Vagina (tissue), 2 donors: ENCODE results near the gene NIFK. TPM values are rescaled to one million over a fixed set of nuclear protein-coding genes. Genes with fewer than 3 reads are reported as not detected.
A peak's percentile ranks its signal among the peaks of the same experiment; 100 is the strongest.

Source experiments
- DNase-seq, 2 donors: peaks; one replicate each; pipeline ENCODE4 v3.0.0-alpha.2; 2017; ENCODE audit errors: extremely low spot score in 2 of 2
- H3K27ac ChIP-seq: fragments of 200-600 bp; sonication (generic); one replicate; pipeline ENCODE4 v1.5.1; 2019
- H3K27me3 ChIP-seq: fragments of 200-600 bp; sonication (generic); one replicate; pipeline ENCODE4 v1.5.1; 2019
- H3K36me3 ChIP-seq, 2 donors: fragments of 200-600 bp; sonication (generic); one replicate each; pipeline ENCODE4 v1.5.1; 2017 to 2019
- H3K4me1 ChIP-seq: fragments of 200-600 bp; sonication (generic); one replicate; pipeline ENCODE4 v1.5.1; 2019
- H3K4me3 ChIP-seq, 2 donors: fragments of 200-600 bp; sonication (generic); 1 replicate in 1 of 2; 2 replicates in 1 of 2; pipeline ENCODE4 v1.5.1; 2016 to 2019
- H3K9me3 ChIP-seq: fragments of 200-600 bp; sonication (generic); one replicate; pipeline ENCODE4 v1.5.1; 2019
- POLR2A ChIP-seq, 2 donors: fragments of 450-650 bp; IDR thresholded peaks; one replicate each; pipeline ENCODE4 v1.6.1; 2017; ENCODE audit warnings: antibody characterized with exemption in 2 of 2, mild to moderate bottlenecking in 2 of 2, moderate library complexity in 2 of 2
- POLR2AphosphoS5 ChIP-seq, 2 donors: sonication (generic); formaldehyde crosslinking; IDR thresholded peaks; one replicate each; pipeline ENCODE4 v1.9.0; 2017; ENCODE audit warnings: antibody characterized with exemption in 2 of 2, mild to moderate bottlenecking in 2 of 2, low read depth in 1 of 2; ENCODE audit not compliant: insufficient read depth in 1 of 2
- intact Hi-C: fragments of 100-400 bp; cut with DNase I; formaldehyde crosslinking; loops from one replicate; pipeline ENCODE4 v1.15.1; 2023
- total RNA-seq: library from RNA; depleted of rRNA; stranded (reverse); fragments of >200 nt; gene quantifications from one replicate; pipeline ENCODE4 v1.2.3, GENCODE V29; 2016
- TF ChIP-seq, protein P1 (sequence below), 3 experiments: fragments of 450-650 bp in 2 of 3; fragments of 200-600 bp in 1 of 3; sonication (generic) in 1 of 3; IDR thresholded peaks; one replicate each; pipeline ENCODE4 v1.5.1; 2017 to 2019; ENCODE audit warnings: antibody characterized with exemption in 3 of 3, mild to moderate bottlenecking in 2 of 3, moderate library complexity in 2 of 3

NIFK gene
- total RNA-seq = 33.1 TPM

DNA sequence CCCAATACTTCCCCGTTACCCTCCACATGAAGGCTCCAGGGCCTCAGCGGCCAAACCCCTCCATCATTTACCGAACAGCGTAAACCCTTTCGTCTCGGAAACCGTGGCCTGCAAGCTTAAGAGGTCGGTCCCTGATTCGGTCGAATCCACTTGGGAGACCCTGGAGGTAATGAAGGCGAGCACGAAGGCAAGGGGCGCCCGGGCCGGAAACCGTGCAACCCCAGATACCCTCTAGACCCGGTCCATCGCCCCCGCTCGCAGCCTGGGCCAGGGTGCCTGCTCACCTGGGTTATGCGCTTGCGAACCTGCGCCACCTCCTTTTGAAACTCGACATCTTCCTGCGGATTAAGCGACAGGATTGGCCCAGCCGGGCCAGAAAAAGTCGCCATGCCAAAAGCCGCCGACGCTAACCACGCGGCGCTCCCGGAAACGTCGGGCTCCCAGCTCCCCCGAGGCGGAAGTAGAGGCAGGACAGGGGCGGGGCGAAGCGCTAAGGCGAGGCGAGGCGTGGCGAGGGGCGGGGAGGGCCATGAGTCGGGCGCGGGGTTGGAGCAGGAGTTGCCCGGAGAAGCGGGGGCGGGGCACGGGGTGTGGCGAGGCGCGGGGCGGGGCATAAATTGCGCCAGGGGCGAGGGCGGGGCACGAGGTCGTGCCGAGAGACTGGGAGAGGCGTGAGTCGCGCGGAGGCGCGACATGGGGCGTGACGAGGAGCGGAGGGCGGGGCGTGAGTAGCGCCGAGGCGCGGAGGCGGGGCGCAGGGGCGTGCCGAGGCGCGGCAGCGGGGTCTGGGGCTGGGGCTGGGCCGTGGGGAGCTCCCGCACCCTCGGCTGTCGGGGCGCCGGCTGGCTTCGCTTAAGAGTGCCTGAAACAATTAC is at the start of gene NIFK:
Gene NIFK (minus strand): TSS at position 414 of the 875 bp plus-strand sequence. CDS start 25 bp downstream, at position 389.
- peak; percentile 99 for DNase-seq
- intact Hi-C loops = loop anchor here (2.0 kb wide), 1 partner anchor 20 kb away; no protein-coding TSS in a partner anchor
- TF ChIP-seq POLR2A (IDR thresholded peaks at IDR 0.05) = peak in 1 of 2 donors; percentile 19
- TF ChIP-seq, protein P1, sequence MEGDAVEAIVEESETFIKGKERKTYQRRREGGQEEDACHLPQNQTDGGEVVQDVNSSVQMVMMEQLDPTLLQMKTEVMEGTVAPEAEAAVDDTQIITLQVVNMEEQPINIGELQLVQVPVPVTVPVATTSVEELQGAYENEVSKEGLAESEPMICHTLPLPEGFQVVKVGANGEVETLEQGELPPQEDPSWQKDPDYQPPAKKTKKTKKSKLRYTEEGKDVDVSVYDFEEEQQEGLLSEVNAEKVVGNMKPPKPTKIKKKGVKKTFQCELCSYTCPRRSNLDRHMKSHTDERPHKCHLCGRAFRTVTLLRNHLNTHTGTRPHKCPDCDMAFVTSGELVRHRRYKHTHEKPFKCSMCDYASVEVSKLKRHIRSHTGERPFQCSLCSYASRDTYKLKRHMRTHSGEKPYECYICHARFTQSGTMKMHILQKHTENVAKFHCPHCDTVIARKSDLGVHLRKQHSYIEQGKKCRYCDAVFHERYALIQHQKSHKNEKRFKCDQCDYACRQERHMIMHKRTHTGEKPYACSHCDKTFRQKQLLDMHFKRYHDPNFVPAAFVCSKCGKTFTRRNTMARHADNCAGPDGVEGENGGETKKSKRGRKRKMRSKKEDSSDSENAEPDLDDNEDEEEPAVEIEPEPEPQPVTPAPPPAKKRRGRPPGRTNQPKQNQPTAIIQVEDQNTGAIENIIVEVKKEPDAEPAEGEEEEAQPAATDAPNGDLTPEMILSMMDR (IDR thresholded peaks at IDR 0.05) = no peak
- peak; percentile 45 to 86 for TF ChIP-seq POLR2AphosphoS5 (IDR thresholded peaks at IDR 0.05; ENCODE audit: insufficient read depth in 1 of 2, low read depth in 1 of 2)
- Histone ChIP-seq H3K27ac (peak within 1 kb of the TSS; percentile 71), H3K9me3 (no peaks in the 10 kb centered on the region), H3K4me1 (peaks cover 24% of the 10 kb centered on the region), H3K36me3 (peaks cover 0 to 23% of the 10 kb centered on the region in 2 donors), H3K27me3 (no peaks in the 10 kb centered on the region), H3K4me3 (peak within 1 kb of the TSS; percentile 91 to 95)

- intact Hi-C loops = no loop called here
- no peak for TF ChIP-seq POLR2A (IDR thresholded peaks at IDR 0.05)
- TF ChIP-seq, protein P1 (IDR thresholded peaks at IDR 0.05) = no peak
- no peak for TF ChIP-seq POLR2AphosphoS5 (IDR thresholded peaks at IDR 0.05; ENCODE audit: insufficient read depth in 1 of 2, low read depth in 1 of 2)
These were observed 46.5 kb upstream of the NIFK start for GRCh38 chr2:121783180-121783579.

GRCh38 chr2:121778741-121779487 is 42.2 kb upstream of the NIFK start:
- H3K9me3 ChIP-seq = no peaks in the 10 kb centered on the region
- no peaks in the 10 kb centered on the region for H3K27me3 ChIP-seq
- H3K4me1 ChIP-seq = no peaks in the 10 kb centered on the region
- TF ChIP-seq, protein P1 (IDR thresholded peaks at IDR 0.05) = no peak
- TF ChIP-seq POLR2A (IDR thresholded peaks at IDR 0.05) = no peak
- no peak for TF ChIP-seq POLR2AphosphoS5 (IDR thresholded peaks at IDR 0.05; ENCODE audit: insufficient read depth in 1 of 2, low read depth in 1 of 2)
- no peaks in the 10 kb centered on the region for H3K36me3 ChIP-seq
- intact Hi-C loops = no loop called here
- H3K4me3 ChIP-seq = no peak overlapping the region
- no peak overlapping the region for H3K27ac ChIP-seq
- DNase-seq = no peak

More at GRCh38 chr2:121783180-121783579, 46.5 kb upstream of the NIFK start:
- DNase-seq = no peak
- no peaks in the 10 kb centered on the region for H3K9me3 ChIP-seq
- no peaks in the 10 kb centered on the region for H3K36me3 ChIP-seq
- H3K27ac ChIP-seq = no peak overlapping the region
- no peaks in the 10 kb centered on the region for H3K4me1 ChIP-seq
- H3K27me3 ChIP-seq = no peaks in the 10 kb centered on the region
- H3K4me3 ChIP-seq = no peak overlapping the region

DNA sequence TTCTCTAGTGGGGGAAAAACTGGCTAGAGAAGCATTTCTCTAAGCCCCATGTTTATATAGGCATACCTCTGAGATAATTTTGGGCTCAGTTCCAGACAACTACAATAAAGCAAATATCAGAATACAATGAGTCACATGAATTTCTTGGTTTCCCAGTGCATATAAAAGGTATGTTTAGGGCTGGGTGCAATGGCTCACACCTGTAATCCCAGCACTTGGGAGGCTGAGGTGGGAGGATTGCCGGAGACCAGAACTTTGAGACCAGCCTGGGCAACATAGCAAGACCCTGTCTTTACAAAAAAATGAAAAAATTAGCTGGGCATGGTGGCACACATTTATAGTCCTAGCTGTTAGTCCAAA is 41.0 kb upstream of the NIFK start:
- Histone ChIP-seq H3K9me3 (no peaks in the 10 kb centered on the region), H3K27ac (no peak overlapping the region), H3K4me1 (no peaks in the 10 kb centered on the region), H3K4me3 (no peak overlapping the region), H3K36me3 (no peaks in the 10 kb centered on the region), H3K27me3 (no peaks in the 10 kb centered on the region)
- intact Hi-C loops = no loop called here
- no peak for DNase-seq
- no peak for TF ChIP-seq POLR2AphosphoS5 (IDR thresholded peaks at IDR 0.05; ENCODE audit: insufficient read depth in 1 of 2, low read depth in 1 of 2)
- TF ChIP-seq POLR2A (IDR thresholded peaks at IDR 0.05) = no peak
- TF ChIP-seq, protein P1 (IDR thresholded peaks at IDR 0.05) = no peak
